A673 (cell line): Measurements from ENCODE around the gene SOX5.

Experiments used
- EZH2 ChIP-seq: fragments of 200-600 bp; sonication (generic); IDR thresholded peaks from 2 replicates; pipeline ENCODE4 v1.6.1; 2017; ENCODE audit warnings: borderline replicate concordance, low read depth, mild to moderate bottlenecking, mixed read lengths, antibody characterized with exemption, low read length; ENCODE audit not compliant: poor library complexity, severe bottlenecking
- TF ChIP-seq, protein P1 (sequence below): fragments of 300-800, 200-600 bp; sonication (generic); conservative IDR thresholded peaks from 2 replicates; pipeline ENCODE4 v1.5.1; 2017; ENCODE audit warnings: low read depth, mild to moderate bottlenecking, antibody characterized with exemption, low read length, moderate library complexity, mixed read lengths

DNA sequence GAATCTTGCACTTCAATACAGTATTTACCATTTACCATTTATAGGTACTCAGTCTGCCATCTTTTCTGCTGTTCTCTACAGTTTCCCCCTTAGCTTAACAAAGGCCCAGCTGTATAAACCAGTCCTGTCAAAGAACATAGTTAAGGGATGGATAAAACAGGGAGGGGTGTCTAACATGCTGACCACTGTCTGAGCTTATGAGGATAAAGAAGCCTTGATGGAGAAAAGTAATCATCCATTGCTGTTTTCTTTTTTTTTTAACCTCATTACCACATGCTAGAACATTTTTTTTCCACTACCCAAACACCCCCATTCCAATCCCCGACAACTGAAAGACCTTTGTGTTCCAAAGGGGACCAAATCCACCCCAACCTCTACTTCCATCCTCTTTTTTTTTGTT, 39.9 kb downstream of the SOX5 start:
- TF ChIP-seq, protein P1, sequence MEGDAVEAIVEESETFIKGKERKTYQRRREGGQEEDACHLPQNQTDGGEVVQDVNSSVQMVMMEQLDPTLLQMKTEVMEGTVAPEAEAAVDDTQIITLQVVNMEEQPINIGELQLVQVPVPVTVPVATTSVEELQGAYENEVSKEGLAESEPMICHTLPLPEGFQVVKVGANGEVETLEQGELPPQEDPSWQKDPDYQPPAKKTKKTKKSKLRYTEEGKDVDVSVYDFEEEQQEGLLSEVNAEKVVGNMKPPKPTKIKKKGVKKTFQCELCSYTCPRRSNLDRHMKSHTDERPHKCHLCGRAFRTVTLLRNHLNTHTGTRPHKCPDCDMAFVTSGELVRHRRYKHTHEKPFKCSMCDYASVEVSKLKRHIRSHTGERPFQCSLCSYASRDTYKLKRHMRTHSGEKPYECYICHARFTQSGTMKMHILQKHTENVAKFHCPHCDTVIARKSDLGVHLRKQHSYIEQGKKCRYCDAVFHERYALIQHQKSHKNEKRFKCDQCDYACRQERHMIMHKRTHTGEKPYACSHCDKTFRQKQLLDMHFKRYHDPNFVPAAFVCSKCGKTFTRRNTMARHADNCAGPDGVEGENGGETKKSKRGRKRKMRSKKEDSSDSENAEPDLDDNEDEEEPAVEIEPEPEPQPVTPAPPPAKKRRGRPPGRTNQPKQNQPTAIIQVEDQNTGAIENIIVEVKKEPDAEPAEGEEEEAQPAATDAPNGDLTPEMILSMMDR = no peak
- TF ChIP-seq EZH2 = no peak
